HG02798 (cell line): ENCODE results near the gene YTHDC1.
"Not testable (repeated sequence)": the region's sequence is repeated elsewhere in the genome, so short reads cannot be mapped to it uniquely, and the experiment has no call there.

Source experiments
- ATAC-seq: cut with Tn5 transposase; IDR thresholded peaks from one replicate; pipeline ENCODE4 v1.9.1; 2021; ENCODE audit warnings: mild to moderate bottlenecking; ENCODE audit not compliant: unreplicated experiment, poor library complexity

Gene YTHDC1

DNA sequence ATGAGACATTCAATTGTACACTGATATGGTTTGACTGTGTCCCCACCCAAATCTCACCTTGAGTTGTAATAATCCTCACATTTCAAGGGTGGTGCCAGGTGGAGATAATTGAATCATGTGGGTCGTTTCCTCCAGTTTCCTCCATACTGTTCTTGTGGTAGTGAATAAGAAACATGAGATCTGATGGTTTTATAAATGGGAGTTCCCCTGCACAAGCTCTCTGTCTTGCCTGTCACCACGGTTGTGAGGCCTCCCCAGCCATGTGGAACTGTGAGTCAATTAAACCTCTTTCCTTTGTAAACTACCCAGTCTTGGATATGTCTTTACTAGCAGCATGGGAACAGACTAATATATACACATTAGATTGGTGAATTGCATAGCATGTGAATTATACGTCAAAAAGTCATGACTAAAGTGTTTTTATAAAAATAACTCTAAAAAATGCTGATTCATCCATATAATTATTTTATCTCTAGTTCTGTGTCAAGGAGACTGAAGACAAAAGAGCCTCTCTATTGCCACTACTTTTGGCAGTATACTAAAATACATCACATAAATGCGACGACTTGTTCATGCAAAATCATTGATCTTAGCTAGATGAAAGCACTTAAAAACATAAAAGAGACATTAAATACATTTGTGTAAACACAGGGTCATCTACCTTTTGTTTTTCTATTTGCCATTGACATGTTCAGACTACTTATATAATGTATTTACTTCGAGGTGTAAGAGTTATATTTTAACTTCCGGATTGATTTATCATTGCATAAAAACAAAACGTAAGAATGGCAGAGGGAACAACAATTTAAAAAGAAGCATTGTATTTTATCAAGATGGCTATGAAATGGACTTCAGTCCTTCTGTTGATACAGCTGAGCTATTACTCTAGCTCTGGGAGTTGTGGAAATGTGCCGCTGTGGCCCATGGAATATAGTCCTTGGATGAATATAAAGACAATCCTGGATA is 50.1 kb downstream of the YTHDC1 start:
- no peak for ATAC-seq

DNA sequence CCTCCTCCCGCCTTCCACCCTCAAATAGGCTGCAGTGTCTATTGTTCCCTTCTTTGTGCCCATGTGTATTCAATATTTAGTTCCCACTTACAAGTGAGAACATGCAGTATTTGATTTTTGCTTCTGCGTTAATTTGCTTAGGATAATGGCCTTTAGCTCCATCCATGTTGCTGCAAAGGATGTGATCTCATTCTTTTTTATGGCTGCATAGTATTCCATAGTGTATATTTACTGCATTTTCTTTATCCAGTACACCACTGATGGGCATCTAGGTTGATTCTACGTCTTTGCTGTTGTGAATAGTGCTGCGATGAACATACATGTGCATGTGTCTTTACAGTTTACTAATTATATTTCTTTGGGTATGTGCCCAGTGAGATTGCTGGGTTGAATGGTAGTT is 52.8 kb downstream of the YTHDC1 start:
- no peak for ATAC-seq

- ATAC-seq, result no peak
Observed at GRCh38 chr4:68291256-68291655, 58.6 kb downstream of the YTHDC1 start.

GRCh38 chr4:68288393-68288740 is 61.5 kb downstream of the YTHDC1 start:
- ATAC-seq, result peak; percentile 53

DNA sequence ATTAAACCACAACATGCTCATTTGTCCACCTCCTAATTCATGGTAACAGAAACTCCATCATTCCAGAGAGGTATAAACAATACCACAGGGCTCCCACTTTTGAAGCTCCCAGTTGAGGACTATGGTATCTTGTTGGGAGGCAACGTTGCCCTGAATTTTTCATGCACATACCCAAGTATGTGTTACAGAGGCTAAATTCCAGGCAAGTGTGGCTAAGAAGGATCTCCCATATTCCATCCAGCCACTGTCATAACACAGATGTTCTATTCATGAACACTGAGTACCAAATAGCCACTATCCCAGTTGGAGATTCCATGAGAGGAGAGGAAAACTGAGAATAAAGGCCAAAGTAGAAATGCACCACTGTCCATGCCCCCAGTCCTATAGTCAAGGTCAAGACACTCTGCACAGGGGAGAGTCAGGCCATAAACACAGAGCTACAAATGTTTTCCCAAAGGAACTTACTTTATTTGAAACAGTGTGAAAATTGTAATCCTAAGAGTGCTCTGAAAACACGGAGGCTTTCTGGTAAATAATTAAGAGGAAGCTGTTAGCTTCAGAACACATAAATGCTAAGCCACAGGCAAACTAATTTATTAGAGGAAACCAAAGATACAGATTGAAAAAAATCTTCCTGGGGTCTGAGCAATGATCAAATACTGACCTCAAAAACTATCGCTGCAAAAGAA is 62.0 kb downstream of the YTHDC1 start:
- ATAC-seq, result peak; percentile 21

GRCh38 chr4:68283714-68284113 is 66.2 kb downstream of the YTHDC1 start:
- ATAC-seq, result no peak

DNA sequence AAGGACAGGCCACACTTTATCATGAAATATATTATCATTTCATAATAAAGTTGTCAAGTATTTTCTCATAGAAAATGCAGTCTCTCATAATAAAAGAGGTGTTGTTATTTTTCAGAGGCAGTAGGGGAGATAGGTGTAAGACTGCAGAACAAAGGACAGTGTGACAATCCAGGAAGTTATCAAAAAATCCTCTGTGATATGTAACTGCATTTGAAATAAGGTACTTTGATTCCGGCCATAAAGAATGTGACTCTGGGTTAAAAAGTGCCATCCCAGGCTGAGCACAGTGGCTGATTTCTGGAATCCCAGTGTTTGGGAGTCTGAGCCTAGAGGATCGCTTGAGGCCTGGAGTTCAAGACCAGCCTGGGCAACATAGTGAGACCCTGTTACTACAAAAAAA is 66.8 kb downstream of the YTHDC1 start:
- no peak for ATAC-seq

DNA sequence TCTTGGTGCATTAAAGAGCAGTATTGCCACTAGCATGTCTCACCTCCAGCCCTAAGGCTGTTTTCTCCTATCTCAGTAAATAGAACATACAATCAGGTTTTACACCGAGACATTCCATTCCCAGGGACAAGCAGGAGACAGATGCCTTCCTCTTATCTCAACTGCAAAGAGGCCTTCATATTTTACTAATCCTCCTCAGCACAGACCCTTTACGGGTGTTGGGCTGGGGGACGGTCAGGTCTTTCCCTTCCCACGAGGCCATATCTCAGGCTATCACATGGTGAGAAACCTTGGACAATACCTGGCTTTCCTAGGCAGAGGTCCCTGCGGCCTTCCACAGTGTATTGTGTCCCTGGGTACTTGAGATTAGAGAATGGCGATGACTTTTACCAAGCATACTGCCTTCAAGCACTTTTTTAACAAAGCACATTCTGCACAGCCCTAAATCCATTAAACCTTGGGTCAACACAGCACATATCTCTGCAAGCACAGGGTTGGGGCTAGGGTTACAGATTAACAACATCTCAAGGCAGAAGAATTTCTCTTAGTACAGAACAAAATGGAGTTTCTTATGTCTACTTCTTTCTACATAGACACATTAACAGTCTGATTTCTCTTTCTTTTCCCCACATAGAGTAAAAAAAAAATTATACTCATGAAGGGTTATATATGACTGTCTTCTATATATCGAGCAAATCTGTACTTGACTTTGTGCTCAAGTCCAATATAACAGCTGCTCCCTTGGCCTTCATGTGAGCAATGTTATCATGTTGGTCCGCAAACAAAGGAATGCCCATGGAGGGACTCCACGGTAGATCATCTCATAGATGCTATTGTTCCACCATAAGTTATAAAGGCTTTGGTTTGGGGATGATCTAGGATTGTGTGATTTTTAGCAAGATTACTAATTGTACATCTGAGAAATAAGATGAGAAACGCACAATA is 67.8 kb downstream of the YTHDC1 start:
- not testable (repeated sequence) for ATAC-seq

GRCh38 chr4:68278029-68278428 is 71.9 kb downstream of the YTHDC1 start:
- no peak for ATAC-seq

DNA sequence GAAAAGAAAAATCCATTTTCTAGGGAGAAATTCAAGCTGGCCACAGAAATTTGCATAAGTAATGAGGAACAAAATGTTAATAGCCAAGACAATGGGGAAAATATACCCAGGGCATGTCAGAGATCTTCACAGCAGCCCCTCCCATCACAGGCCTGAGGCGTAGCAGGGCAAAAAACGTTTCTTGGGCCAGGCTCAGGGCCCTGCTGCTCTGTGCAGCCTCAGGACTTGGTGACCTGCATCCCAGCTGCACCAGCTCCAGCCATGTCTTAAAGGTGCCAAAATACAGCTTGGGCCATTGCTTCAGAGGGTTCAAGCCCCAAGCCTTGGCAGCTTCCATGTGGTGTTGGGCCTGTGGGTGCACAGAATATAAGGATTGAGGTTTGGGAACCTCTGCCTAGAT is 72.3 kb downstream of the YTHDC1 start:
- no peak for ATAC-seq

DNA sequence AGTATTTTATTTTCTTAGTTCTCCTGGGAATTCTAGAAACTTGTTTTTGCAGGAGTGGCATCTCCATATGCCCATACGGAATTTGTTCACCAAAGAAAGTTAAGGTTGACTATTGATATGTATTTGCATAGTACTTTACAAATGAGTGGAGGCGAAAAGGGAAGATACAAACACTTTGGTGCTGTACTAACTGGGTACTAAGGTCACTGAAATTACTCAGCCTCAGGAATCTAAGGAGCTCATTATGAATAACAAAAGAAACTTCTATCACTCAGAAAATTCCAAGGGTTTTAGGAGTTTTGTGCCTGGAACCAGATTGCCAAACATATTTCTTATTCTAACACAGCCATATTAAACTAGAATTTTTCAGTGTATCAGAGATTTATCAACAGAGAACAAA is 77.0 kb downstream of the YTHDC1 start:
- ATAC-seq, result peak; percentile 40

GRCh38 chr4:68272380-68272779 is 77.5 kb downstream of the YTHDC1 start:
- peak; percentile 58 for ATAC-seq

DNA sequence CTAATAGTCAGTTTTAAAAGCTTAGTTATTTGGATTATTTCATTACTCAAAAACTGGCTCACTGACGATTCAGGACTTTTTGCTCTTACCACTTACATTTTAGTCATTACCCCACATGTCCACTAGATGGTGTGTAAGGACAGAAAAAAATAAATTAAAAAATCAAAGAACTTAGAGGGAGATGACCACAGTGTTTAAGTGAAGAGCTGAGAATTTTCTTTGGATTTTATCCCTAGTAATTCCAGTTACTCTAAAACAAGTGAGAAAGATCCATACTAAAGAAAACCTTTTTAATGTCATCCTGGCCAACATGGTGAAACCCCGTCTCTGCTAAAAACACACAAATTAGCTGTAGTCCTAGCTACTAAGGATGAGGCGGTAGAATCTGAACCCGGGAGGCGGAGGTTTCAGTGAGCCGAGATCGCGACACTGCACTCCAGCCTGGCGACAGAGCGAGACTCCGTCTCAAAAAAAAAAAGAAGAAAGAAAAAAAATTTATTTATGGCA is 78.0 kb downstream of the YTHDC1 start:
- ATAC-seq, result peak; percentile 72

GRCh38 chr4:68267433-68267944 is 82.4 kb downstream of the YTHDC1 start:
- ATAC-seq, result no peak

DNA sequence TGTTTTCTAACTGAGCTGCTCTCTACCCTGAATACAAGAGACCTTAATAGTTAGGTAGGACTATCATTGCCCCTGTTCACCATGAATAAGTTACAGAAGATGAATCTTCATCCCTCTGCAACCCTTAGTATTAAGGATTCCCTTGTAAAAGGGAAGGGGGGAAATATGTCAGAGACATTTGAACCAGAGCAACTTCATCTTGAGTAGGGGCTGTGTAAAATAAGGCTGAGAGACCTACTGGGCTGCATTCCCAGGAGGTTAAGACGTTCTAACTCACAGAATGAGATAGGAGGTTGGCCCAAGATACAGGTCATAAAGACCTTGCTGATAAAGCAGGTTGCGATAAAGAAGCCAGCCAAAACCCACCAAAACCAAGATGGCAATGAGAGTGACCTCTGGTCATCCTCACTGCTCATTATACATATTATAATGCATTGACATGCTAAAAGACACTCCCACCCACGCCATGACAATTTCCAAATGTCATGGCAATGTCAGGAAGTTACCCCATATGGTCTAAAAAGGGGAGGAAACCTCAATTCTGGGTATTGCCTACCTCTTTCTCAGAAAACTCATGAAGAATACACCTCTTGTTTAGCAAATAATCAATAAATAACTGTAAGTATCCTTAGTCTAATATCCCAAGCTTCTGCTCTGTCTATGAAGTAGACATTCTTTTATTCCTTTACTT is 84.9 kb downstream of the YTHDC1 start:
- ATAC-seq, result no peak
